Left lung (tissue), 10 donors: ENCODE data around the gene MICAL2. TPM values are rescaled to one million over a fixed set of nuclear protein-coding genes. Genes with fewer than 3 reads are reported as not detected.
A peak's percentile ranks its signal among the peaks of the same experiment; 100 is the strongest.

Experiments
- ATAC-seq: fragments of 200-7000 bp; cut with Tn5 transposase; one replicate; pipeline ENCODE4 v1.9.1; 2020; ENCODE audit warnings: moderate library complexity
- DNase-seq, 4 donors: peaks; one replicate each; pipeline ENCODE4 v3.0.0-alpha.2; 2013 to 2020
- H3K27ac ChIP-seq, 2 donors: fragments of 200-600 bp; sonication (generic) in 1 of 2; one replicate each; pipeline versions ENCODE4 v1.5.0 to v1.8.0; 2020 to 2021
- H3K27me3 ChIP-seq, 2 donors: fragments of 200-600 bp; sonication (generic) in 1 of 2; one replicate each; pipeline versions ENCODE4 v1.5.0 to v1.8.0; 2020 to 2021
- H3K36me3 ChIP-seq, 2 donors: fragments of 200-600 bp; sonication (generic) in 1 of 2; one replicate each; pipeline versions ENCODE4 v1.5.0 to v1.8.0; 2020 to 2021
- H3K4me1 ChIP-seq, 2 donors: fragments of 200-600 bp; one replicate each; pipeline ENCODE4 v1.8.0; 2021
- H3K4me3 ChIP-seq, 2 donors: fragments of 200-600 bp; sonication (generic) in 1 of 2; one replicate each; pipeline versions ENCODE4 v1.5.0 to v1.8.0; 2020 to 2021; ENCODE audit warnings: mild to moderate bottlenecking in 1 of 2
- H3K9me3 ChIP-seq, 2 donors: fragments of 200-600 bp; sonication (generic) in 1 of 2; one replicate each; pipeline versions ENCODE4 v1.5.0 to v1.8.0; 2020 to 2021
- CTCF ChIP-seq, 2 donors: fragments of 200-600 bp; sonication (generic) in 1 of 2; IDR thresholded peaks; one replicate each; pipeline versions ENCODE4 v1.5.0 to v1.8.0; 2021; ENCODE audit warnings: antibody characterized with exemption in 2 of 2
- intact Hi-C, 2 donors: fragments of 100-400 bp; cut with DNase I; formaldehyde crosslinking; loops; one replicate each; pipeline versions ENCODE4 v1.11.2 to v1.14.2; 2022
- polyA plus RNA-seq, 6 donors: library from polyadenylated mRNA; unstranded; fragments of 120-200 nt; gene quantifications; one replicate each; pipeline ENCODE4 v1.2.1, GENCODE V29; 2013; ENCODE audit not compliant: insufficient read length in 6 of 6
- total RNA-seq, 2 donors: library from RNA; stranded (reverse); fragmentation: NEBNext Ultra II Directional; extraction: Animal tissue kit (Norgen Biotek cat#: 25700); gene quantifications; one replicate each; pipeline ENCODE4 v1.2.1, GENCODE V29; 2021
- donor health status: DM: no; HTN: yes; CAD: no.
- donor health status: DM: no; HTN: no; CAD: no.

Gene MICAL2
- total and polyA plus RNA-seq, 8 donors = 49.8 to 293 (median 89.4) TPM

GRCh38 chr11:12064136-12064953 lies 46.0 kb upstream of the MICAL2 start:
- DNase-seq (no peak), ATAC-seq (no peak)
- Histone ChIP-seq H3K27ac (no peak overlapping the region), H3K36me3 (no peaks in the 10 kb centered on the region), H3K9me3 (no peaks in the 10 kb centered on the region), H3K4me3 (no peak overlapping the region), H3K4me1 (peaks cover 8 to 22% of the 10 kb centered on the region in 2 donors), H3K27me3 (no peaks in the 10 kb centered on the region)
- TF ChIP-seq CTCF (IDR thresholded peaks at IDR 0.05) = no peak
- intact Hi-C loops = no loop called here

DNA sequence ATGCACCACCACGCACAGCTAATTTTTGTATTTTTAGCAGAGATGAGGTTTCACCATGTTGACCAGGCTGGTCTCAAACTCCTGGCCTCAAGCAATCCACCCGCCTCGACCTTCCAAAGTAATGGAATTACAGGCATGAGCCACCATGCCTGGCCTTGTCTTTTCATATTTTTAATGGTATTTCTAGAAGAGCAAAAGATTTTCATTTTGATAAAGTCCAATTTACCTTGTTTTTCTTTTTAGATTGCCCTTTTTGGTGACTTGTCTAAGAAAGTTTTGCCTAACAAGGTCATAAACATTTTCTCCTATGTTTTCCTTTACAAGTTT lies 45.5 kb upstream of the MICAL2 start:
- no peaks in the 10 kb centered on the region for H3K9me3 ChIP-seq
- H3K4me1 ChIP-seq = peaks cover 8 to 22% of the 10 kb centered on the region in 2 donors
- no peak overlapping the region for H3K27ac ChIP-seq
- no peaks in the 10 kb centered on the region for H3K36me3 ChIP-seq
- intact Hi-C loops = no loop called here
- DNase-seq (no peak), ATAC-seq (no peak)
- no peak for TF ChIP-seq CTCF (IDR thresholded peaks at IDR 0.05)
- no peak overlapping the region for H3K4me3 ChIP-seq
- H3K27me3 ChIP-seq = no peaks in the 10 kb centered on the region

- no peak for TF ChIP-seq CTCF (IDR thresholded peaks at IDR 0.05)
- intact Hi-C loops = no loop called here
- peaks cover 8 to 22% of the 10 kb centered on the region in 2 donors for H3K4me1 ChIP-seq
- no peaks in the 10 kb centered on the region for H3K9me3 ChIP-seq
- H3K4me3 ChIP-seq = no peak overlapping the region
- DNase-seq (no peak), ATAC-seq (peak; percentile 85)
- no peaks in the 10 kb centered on the region for H3K36me3 ChIP-seq
- no peaks in the 10 kb centered on the region for H3K27me3 ChIP-seq
- peak overlapping the region; percentile 48 to 55 for H3K27ac ChIP-seq
These were observed 44.2 kb upstream of the MICAL2 start for GRCh38 chr11:12066056-12066798.

DNA sequence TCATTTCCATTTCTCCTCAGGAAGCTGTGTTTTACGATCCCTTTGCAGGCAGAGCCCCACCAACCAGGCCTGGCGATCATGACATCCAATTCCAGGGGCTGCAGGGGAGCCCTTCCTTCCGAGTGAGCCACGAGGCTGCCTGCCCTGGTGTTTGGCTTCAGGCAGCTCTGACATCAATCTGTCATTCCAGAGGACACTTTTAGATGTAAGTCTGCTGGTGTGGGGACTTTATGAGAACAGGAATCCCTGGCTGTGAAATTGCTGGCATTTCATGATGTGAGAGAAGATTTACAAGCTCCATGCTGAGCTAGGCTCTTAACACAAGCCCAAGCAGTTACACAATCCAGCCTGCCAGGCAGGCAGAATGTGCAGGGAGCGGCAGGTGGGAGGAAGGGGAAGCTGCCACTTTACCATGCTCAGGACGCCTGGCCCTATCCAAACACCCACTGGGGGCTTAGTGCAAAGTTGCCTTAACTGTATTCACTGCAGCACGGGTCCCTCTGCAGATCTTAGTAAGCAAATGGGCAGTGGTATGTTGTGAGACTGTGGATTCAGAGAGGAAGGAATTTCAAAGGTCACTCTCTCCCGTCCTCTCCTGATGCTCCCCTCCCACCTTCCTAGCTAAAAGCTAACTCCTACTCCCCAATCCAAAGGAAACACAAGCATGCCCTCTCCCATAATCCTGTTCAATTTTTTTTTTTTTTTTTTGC lies 43.4 kb upstream of the MICAL2 start:
- no peaks in the 10 kb centered on the region for H3K9me3 ChIP-seq
- TF ChIP-seq CTCF (IDR thresholded peaks at IDR 0.05) = no peak
- intact Hi-C loops = no loop called here

More for the DNA sequence above, 43.4 kb upstream of the MICAL2 start:
- Histone ChIP-seq H3K4me1 (peaks cover 8 to 22% of the 10 kb centered on the region in 2 donors), H3K27ac (peak overlapping the region; percentile 48 to 55), H3K27me3 (no peaks in the 10 kb centered on the region), H3K4me3 (no peak overlapping the region), H3K36me3 (no peaks in the 10 kb centered on the region)
- ATAC-seq (peak; percentile 92), DNase-seq (peak; percentile 19 to 83 (median 56))
